ENCODE measurements around the gene BBIP1.

BBIP1 gene

DNA sequence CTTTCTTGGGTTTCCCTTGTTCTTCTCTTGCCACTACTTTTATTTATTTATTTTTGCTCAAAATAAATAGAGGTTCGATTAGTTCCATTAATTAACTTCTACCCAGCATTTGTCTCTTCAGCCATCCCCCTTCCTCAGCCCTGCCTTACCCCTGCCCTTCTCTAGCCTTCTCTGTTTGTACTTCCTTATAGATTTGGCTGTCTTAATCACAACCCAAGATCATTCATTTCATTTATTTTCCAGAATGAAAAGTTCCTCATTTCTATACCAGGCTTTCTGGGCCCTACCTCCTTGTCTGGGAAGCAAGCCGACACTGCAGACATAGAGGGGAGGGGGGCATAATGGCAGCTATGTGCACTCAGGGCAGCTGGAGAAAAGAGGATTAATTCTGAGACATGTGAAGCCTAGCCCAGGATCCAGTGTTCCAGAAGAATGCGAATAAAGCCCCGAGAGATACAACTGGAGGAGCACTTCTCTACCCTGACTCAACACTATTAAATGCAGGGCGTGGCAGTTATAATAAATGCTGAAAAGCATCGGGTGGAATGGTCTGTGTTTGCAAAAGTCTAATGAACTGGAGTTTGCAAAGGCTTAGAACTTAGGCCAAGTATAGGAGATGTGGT is 53.7 kb downstream of the BBIP1 start:
- peak; percentile 85 for ATAC-seq
- TF ChIP-seq PPARA (CRISPR knock-in tag; IDR thresholded peaks at IDR 0.05; ENCODE audit: borderline replicate concordance) (no peak), ISL1 (CRISPR knock-in tag; IDR thresholded peaks at IDR 0.05) (0 out of 2 replicates have a peak, but pooled peaks have one; percentile 19), CSDC2 (CRISPR knock-in tag; IDR thresholded peaks at IDR 0.05) (no peak)
- TF ChIP-seq, protein P1, sequence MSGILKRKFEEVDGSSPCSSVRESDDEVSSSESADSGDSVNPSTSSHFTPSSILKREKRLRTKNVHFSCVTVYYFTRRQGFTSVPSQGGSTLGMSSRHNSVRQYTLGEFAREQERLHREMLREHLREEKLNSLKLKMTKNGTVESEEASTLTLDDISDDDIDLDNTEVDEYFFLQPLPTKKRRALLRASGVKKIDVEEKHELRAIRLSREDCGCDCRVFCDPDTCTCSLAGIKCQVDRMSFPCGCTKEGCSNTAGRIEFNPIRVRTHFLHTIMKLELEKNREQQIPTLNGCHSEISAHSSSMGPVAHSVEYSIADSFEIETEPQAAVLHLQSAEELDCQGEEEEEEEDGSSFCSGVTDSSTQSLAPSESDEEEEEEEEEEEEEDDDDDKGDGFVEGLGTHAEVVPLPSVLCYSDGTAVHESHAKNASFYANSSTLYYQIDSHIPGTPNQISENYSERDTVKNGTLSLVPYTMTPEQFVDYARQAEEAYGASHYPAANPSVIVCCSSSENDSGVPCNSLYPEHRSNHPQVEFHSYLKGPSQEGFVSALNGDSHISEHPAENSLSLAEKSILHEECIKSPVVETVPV (CRISPR knock-in tag; IDR thresholded peaks at IDR 0.05), result no peak

DNA sequence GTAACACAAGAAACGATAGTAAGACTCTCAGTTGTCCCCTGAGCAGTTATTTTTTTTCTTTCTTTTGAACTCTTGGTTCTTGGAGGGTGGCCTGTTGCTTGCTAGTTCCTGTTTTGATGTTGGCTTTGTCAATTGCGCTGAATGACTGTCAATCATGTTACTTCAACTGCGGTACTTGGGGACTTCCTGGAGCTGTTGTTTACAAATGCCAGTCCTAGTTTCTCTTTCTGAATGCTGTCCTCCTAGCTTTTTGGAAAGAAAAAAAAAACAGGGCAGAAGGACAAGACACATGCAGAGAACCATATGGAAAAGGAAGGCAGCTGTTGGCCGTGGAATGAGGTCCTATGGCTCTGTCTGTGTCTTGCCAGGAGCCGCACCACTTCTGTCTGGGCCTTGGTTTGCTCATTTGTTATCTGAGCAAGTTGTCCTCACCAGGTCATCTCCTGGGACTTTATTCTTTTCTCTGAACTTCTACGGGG is 54.3 kb downstream of the BBIP1 start:
- no peak for ATAC-seq

DNA sequence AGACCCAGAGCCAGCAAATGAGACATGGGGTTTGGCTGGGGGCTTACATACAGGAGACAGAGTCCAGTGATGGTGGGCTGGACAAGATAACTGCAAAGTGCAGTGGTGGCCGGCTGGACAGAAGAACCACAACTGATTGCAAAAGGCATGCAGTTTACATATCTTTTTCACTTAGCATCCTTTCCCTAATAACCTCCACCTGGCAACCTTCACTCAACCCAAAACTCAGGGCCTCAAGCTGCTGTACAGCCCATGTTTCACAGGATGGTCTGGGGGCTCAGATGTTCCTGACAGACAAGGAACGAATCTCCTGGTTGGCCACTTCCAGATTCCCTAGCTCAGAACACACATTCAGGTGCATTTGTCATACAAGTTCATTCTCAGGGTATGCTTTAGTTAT is 55.0 kb downstream of the BBIP1 start:
- no peak for ATAC-seq
- TF ChIP-seq CSDC2 (CRISPR knock-in tag; IDR thresholded peaks at IDR 0.05) (no peak), PPARA (CRISPR knock-in tag; IDR thresholded peaks at IDR 0.05; ENCODE audit: borderline replicate concordance) (no peak), ARNTL (CRISPR knock-in tag; IDR thresholded peaks at IDR 0.05; ENCODE audit: borderline replicate concordance, low read depth) (no peak), ZNF565 (CRISPR knock-in tag; conservative IDR thresholded peaks at IDR 0.05; ENCODE audit: low read depth) (no peak), GLIS3 (CRISPR knock-in tag; IDR thresholded peaks at IDR 0.05) (no peak), RARB (CRISPR knock-in tag; IDR thresholded peaks at IDR 0.05) (no peak), TCF4 (CRISPR knock-in tag; IDR thresholded peaks at IDR 0.05; ENCODE audit: borderline replicate concordance) (no peak), ZNF8 (CRISPR knock-in tag; IDR thresholded peaks at IDR 0.05) (no peak), ISL1 (CRISPR knock-in tag; IDR thresholded peaks at IDR 0.05) (no peak), ZFP30 (CRISPR knock-in tag; IDR thresholded peaks at IDR 0.05) (no peak), ESRRG (CRISPR knock-in tag; IDR thresholded peaks at IDR 0.05) (no peak), TOX (CRISPR knock-in tag; IDR thresholded peaks at IDR 0.05; ENCODE audit: borderline replicate concordance) (no peak)
- TF ChIP-seq, protein P2, sequence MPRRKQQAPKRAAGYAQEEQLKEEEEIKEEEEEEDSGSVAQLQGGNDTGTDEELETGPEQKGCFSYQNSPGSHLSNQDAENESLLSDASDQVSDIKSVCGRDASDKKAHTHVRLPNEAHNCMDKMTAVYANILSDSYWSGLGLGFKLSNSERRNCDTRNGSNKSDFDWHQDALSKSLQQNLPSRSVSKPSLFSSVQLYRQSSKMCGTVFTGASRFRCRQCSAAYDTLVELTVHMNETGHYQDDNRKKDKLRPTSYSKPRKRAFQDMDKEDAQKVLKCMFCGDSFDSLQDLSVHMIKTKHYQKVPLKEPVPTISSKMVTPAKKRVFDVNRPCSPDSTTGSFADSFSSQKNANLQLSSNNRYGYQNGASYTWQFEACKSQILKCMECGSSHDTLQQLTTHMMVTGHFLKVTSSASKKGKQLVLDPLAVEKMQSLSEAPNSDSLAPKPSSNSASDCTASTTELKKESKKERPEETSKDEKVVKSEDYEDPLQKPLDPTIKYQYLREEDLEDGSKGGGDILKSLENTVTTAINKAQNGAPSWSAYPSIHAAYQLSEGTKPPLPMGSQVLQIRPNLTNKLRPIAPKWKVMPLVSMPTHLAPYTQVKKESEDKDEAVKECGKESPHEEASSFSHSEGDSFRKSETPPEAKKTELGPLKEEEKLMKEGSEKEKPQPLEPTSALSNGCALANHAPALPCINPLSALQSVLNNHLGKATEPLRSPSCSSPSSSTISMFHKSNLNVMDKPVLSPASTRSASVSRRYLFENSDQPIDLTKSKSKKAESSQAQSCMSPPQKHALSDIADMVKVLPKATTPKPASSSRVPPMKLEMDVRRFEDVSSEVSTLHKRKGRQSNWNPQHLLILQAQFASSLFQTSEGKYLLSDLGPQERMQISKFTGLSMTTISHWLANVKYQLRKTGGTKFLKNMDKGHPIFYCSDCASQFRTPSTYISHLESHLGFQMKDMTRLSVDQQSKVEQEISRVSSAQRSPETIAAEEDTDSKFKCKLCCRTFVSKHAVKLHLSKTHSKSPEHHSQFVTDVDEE (CRISPR knock-in tag; IDR thresholded peaks at IDR 0.05), result no peak
- TF ChIP-seq, protein P3, sequence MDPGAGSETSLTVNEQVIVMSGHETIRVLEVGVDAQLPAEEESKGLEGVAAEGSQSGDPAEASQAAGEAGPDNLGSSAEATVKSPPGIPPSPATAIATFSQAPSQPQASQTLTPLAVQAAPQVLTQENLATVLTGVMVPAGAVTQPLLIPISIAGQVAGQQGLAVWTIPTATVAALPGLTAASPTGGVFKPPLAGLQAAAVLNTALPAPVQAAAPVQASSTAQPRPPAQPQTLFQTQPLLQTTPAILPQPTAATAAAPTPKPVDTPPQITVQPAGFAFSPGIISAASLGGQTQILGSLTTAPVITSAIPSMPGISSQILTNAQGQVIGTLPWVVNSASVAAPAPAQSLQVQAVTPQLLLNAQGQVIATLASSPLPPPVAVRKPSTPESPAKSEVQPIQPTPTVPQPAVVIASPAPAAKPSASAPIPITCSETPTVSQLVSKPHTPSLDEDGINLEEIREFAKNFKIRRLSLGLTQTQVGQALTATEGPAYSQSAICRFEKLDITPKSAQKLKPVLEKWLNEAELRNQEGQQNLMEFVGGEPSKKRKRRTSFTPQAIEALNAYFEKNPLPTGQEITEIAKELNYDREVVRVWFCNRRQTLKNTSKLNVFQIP (CRISPR knock-in tag; IDR thresholded peaks at IDR 0.05; ENCODE audit: borderline replicate concordance, low read depth), result no peak
- TF ChIP-seq, protein P1 (CRISPR knock-in tag; IDR thresholded peaks at IDR 0.05), result no peak
- TF ChIP-seq, protein P4, sequence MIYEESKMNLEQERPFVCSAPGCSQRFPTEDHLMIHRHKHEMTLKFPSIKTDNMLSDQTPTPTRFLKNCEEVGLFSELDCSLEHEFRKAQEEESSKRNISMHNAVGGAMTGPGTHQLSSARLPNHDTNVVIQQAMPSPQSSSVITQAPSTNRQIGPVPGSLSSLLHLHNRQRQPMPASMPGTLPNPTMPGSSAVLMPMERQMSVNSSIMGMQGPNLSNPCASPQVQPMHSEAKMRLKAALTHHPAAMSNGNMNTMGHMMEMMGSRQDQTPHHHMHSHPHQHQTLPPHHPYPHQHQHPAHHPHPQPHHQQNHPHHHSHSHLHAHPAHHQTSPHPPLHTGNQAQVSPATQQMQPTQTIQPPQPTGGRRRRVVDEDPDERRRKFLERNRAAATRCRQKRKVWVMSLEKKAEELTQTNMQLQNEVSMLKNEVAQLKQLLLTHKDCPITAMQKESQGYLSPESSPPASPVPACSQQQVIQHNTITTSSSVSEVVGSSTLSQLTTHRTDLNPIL (CRISPR knock-in tag; IDR thresholded peaks at IDR 0.05; ENCODE audit: low read depth), result no peak

More for the DNA sequence above, 54.3 kb downstream of the BBIP1 start:
- TF ChIP-seq ZFP3 (CRISPR knock-in tag; IDR thresholded peaks at IDR 0.05), result no peak
- TF ChIP-seq ZFP30 (CRISPR knock-in tag; IDR thresholded peaks at IDR 0.05), result no peak

DNA sequence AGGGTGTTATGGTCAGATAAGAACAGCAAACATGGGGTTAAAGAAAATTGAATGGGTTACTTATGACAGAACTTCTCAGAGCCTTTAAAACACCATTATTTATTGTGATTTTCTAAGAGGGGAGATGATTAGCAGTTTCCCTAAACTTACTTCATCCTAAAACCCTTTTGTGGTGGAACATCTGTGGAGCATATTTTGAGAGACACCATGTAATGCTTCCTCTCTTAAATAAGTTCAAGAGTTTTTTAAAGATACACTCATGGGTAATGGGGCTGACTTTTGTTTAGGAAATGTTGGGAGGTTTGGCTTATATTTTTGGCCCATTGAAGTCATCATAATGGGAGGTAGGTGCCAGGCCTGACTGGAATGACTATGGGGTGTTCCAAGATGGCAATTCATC is 55.6 kb downstream of the BBIP1 start:
- no peak for TF ChIP-seq SNAI2 (CRISPR knock-in tag; IDR thresholded peaks at IDR 0.05)
- ATAC-seq, result no peak

Data from SK-N-SH treated with all-trans-retinoic acid at 6 μM for 48 hours (cell line).